ENCODE measurements around the gene PKP2. TPM values are rescaled to one million over a fixed set of nuclear protein-coding genes. Genes with fewer than 3 reads are reported as not detected.

The PKP2 gene
- total RNA-seq, 1 experiment from 2014 or later, result 18.4 TPM

DNA sequence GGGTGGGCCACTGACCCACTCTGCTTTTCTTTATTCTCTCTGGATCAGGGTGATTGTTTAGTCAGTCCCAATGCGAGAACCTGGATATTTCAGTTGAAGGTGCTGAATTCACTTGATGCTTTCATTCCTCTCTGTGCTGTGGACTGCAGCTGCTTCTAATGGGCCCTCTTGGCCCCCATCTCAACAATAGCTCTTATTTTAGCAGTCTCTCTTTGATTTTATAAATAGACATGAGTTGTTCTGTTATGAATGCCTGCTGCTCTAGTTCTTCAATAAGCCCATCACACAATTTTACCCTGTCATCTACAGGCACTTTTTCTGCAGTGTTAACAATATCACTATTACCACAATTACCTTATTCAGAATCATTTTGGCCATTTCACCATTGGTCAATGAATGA is 86.7 kb downstream of the PKP2 start:
- Histone ChIP-seq H3K23me2 (ENCODE audit: insufficient read length, low read depth, low read length, poor library complexity, severe bottlenecking) (no peaks in the 10 kb centered on the region), H2AFZ (ENCODE audit: low read length) (no peak overlapping the region), H2AK5ac (ENCODE audit: insufficient read length, low read length) (no peak overlapping the region), H2BK15ac (ENCODE audit: low read depth, low read length) (no peak overlapping the region), H3K27me3 (ENCODE audit: insufficient read depth, low read length) (no peaks in the 10 kb centered on the region), H3K4me1 (ENCODE audit: insufficient read depth, low read length) (no peaks in the 10 kb centered on the region), H3K9ac (ENCODE audit: extremely low read depth, insufficient read length, low read length) (no peak overlapping the region), H2BK120ac (ENCODE audit: low read depth, low read length, poor library complexity, severe bottlenecking) (no peak overlapping the region), H2BK20ac (ENCODE audit: low read depth, low read length, poor library complexity, severe bottlenecking) (no peak overlapping the region), H3K56ac (ENCODE audit: insufficient read length, low read depth, low read length) (no peak overlapping the region), H3K79me1 (ENCODE audit: insufficient read depth, low read depth, low read length, poor library complexity, severe bottlenecking) (no peaks in the 10 kb centered on the region), H3K4ac (ENCODE audit: low read depth, low read length) (no peak overlapping the region), H3K79me2 (ENCODE audit: insufficient read depth, low read length) (no peaks in the 10 kb centered on the region), H3K9me3 (ENCODE audit: control insufficient read depth, low read depth, low read length) (no peaks in the 10 kb centered on the region), H4K91ac (ENCODE audit: insufficient read length, low read depth, low read length) (no peak overlapping the region), H3K14ac (ENCODE audit: insufficient read depth, low read length) (no peak overlapping the region), H2BK5ac (ENCODE audit: insufficient read length, low read length) (no peak overlapping the region), H3K23ac (ENCODE audit: insufficient read length, low read depth, low read length) (no peak overlapping the region), H3K27ac (ENCODE audit: insufficient read length, low read depth, low read length) (no peak overlapping the region), H3T11ph (ENCODE audit: low read length) (no peak overlapping the region), H4K8ac (replicated peaks; ENCODE audit: insufficient read length, low read depth, low read length) (no peak overlapping the region), H4K5ac (ENCODE audit: insufficient read length, low read depth, low read length) (no peak overlapping the region), H4K20me1 (ENCODE audit: control insufficient read depth, insufficient read depth, insufficient read length) (no peaks in the 10 kb centered on the region), H3K18ac (ENCODE audit: insufficient read length, low read depth, low read length) (no peak overlapping the region), H2BK12ac (ENCODE audit: insufficient read length, low read depth, low read length) (no peak overlapping the region), H3K4me2 (ENCODE audit: insufficient read depth, insufficient read length, low read length) (no peak overlapping the region)
- Mint-ChIP-seq H3K27ac (no peak overlapping the region), H3K27me3 (ENCODE audit: low read depth) (no peaks in the 10 kb centered on the region), H3K4me1 (no peaks in the 10 kb centered on the region), H3K9me3 (peaks cover 7 to 18% of the 10 kb centered on the region in 2 experiments; a peak in 4 of 5 replicates), H3K4me3 (no peak overlapping the region), H3K36me3 (ENCODE audit: insufficient read depth in 1 of 3, low read depth in 3 of 3) (peaks cover 0 to 22% (median 13%) of the 10 kb centered on the region in 3 experiments; a peak in 4 of 7 replicates)
- DNase-seq, result no peak
- WGBS (ENCODE audit: extremely low coverage, insufficient read length, low lambda C conversion rate), result no CpG with 5 or more reads among the region's 1 CpG
- TF ChIP-seq, protein P1, sequence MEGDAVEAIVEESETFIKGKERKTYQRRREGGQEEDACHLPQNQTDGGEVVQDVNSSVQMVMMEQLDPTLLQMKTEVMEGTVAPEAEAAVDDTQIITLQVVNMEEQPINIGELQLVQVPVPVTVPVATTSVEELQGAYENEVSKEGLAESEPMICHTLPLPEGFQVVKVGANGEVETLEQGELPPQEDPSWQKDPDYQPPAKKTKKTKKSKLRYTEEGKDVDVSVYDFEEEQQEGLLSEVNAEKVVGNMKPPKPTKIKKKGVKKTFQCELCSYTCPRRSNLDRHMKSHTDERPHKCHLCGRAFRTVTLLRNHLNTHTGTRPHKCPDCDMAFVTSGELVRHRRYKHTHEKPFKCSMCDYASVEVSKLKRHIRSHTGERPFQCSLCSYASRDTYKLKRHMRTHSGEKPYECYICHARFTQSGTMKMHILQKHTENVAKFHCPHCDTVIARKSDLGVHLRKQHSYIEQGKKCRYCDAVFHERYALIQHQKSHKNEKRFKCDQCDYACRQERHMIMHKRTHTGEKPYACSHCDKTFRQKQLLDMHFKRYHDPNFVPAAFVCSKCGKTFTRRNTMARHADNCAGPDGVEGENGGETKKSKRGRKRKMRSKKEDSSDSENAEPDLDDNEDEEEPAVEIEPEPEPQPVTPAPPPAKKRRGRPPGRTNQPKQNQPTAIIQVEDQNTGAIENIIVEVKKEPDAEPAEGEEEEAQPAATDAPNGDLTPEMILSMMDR (conservative IDR thresholded peaks at IDR 0.05), result no peak
